GM18502 (cell line): ENCODE measurements around the gene OSBPL9.
"Not testable (repeated sequence)": the region's sequence is repeated elsewhere in the genome, so short reads cannot be mapped to it uniquely, and the experiment has no call there.

Experiments
- ATAC-seq: cut with Tn5 transposase; IDR thresholded peaks from one replicate; pipeline ENCODE4 v1.9.1; 2021; ENCODE audit warnings: mild to moderate bottlenecking; ENCODE audit not compliant: unreplicated experiment, poor library complexity

OSBPL9 gene

DNA sequence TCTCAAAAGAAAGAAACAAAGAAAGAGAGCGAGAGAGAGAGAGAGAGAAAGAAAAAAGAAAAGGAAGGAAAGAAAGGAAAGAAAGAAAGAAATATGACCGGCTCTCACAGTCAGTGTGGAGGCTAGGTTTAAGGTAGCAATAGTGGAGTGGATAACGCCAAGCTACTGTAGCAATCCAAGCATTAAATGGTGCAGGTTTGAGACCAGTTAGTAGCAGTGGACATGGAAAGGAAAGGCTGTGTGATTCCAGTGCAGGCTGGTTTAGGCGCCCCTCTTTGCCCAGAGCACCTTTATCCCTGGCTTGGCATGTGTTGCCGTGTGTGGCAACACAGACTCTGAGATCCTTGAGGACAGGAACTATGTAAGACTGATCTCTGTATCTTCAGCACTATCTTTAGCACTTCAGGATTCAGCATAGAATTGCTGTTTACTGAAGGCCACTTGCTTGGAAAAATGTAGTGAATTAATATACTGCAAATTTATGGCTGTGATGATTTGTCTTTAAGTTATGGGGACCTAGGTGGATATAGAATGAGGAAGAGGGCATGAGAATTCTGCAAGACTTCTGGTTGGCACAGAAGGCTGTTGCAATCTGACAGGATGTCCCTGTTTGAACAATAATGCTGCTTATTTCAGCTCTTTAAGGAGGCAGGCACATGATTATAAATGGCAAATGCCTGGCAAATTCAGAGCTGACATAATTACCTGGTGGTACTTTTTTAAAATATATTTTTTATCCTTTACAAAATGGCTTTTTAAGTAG, 10.8 kb upstream of the OSBPL9 start:
- no peak for ATAC-seq

DNA sequence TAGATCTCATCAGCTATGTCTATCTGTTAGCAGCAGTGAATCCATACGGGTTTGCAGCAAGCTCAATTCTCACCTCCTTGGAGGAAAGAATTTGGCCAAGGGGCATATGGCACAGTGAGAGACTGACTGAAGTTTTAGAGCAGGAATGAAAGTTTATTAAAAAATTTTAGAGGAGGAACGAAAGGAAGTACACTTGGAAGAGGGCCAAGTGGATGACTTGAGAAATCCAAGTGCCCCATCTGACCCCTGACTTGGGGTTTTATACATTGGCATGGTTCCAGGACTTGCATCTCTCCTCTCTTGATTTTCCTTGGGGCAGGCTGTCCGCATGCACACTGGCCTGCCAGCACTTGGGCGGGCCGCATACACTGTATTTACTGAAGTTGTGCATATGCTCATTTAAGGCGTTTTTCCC, 9.2 kb upstream of the OSBPL9 start:
- no peak for ATAC-seq

DNA sequence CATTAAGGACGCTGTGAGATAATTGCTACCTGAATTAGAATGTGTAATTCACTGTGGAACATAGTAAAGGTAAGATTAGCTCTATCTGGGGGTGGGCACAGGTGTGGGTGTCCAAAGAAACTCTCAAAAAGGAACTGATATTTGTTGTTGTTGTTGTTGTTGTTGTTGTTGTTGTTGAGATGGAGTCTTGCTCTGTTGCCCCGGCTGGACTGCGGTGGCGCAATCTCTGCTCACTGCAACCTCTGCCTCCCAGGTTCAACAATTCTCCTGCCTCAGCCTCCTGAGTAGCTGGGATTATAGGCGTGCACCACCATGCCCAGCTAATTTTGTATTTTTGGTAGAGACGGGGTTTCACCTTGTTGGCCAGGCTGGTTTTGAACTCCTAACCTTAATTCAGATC, 6.8 kb upstream of the OSBPL9 start:
- not testable (repeated sequence) for ATAC-seq

DNA sequence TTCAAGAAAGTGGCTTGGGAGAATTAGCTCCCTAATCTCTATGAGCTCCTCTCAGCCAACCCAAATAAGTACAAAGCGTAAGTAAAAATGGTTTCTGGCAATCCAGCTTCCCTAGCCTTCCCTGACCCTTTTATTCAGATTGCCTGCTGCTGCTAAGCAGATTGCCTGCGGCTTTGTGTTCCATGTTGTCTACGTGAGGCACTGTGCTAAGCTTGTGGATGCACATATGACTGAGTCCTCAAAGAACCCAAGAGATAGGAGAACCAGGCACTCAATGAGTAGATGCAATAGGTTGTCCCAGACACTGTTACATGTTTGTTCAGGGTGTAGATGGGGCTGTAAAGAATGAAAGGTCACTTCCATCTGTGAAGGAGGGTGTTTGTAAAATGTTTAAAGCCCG, 6.3 kb upstream of the OSBPL9 start:
- no peak for ATAC-seq

DNA sequence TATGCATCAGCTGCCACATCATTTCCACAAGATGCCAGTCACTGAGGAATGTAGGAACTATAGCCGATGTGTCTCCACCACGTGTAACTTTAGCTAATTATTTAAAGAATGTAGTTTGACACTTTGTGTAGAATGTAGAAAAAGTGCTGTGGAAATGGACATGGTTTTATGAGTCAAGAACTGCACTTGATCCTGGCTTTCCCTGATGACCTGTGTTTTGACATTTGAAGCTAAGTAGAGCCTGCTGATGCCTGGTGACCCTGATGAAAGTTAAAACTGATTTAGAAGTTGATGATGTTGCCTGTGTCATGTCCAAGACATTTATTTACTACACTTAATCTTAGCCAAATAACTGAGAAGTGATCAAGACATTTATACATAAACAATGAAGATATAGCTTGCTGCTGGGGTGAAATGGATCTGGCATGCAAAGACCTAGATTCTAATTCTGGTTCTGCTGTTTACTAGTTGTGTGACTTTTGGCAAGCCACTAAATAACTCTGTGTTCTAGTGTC, 4.4 kb upstream of the OSBPL9 start:
- no peak for ATAC-seq

DNA sequence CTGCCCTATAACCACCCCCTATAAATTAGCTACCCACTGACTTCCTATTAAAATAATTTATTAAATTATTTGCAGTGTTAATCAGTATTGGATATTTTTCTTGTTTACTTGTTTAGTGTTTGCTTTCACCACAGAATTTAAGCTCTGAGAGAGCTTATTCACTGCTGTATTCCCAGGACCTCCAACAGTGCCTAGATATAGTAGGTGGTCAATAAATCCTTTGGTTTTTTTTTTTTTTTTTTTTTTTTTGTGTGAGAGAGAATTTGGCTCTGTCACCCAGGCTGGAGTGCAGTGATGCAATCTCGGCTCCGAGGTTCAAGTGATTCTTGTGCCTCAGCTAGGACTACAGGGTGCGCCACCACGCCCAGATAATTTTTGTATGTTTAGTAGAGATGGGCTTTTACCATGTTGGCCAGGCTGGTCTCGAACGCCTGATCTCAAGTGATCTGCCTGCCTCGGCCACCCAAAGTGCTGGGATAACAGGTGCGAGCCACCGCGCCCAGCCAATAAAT, 1.1 kb upstream of the OSBPL9 start:
- ATAC-seq: no peak

DNA sequence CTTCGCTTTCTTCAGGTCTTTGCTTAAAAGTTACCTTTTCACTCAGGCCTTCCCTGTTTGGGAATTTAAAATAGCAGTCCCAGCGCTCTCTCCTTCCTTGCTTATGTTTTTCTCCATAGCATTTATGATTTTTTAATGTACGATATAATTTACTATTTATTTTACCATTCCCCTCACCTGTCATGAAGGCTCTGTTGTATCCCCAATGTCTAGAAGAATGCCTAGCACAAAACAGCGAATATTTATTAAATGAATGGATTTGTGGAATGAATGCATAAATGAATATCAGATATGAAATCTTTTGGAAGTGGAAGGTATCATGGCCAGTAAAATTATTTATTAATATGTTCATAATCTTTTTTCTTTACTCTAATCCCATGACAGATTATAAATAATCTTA, 402 bp upstream of the OSBPL9 start:
- no peak for ATAC-seq

DNA sequence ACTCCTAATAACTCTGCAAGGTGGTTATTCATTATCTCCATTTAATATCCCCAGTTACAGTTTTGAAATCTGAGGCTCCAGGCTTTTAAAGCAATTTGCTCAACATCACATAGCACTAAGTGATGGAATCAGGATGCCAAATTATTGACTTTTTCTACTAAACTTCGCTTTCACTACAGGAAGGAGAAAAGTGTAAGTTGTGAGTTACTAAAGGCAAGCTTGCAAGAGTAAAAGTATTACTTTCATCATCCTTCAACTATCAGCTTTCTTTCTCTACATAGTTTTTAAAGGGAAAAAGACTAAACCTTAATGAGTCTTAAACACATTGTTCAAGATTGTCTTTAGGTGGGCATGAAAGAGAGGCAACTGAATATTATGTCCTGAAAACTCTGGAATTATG, 1.8 kb downstream of the OSBPL9 start:
- no peak for ATAC-seq

DNA sequence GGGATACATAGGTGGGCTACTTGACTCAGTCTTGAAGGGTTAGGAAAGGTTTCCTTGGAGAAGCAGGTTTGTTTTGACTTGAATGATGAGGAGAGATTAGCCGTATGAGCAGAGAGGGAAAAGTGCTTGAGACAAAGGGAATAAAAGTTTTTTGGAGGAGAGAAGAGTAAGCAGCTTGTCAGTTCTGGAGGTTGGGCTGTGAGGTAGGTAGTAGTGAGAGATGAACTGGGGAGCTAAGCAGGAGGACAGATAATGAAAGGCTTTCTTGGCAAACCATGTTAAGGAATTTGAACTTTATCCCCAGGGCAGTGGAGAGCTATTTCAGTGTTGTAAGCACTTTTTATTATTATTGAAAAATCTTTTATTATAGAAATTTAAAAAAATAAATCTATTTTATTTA, 3.6 kb downstream of the OSBPL9 start:
- ATAC-seq: no peak

DNA sequence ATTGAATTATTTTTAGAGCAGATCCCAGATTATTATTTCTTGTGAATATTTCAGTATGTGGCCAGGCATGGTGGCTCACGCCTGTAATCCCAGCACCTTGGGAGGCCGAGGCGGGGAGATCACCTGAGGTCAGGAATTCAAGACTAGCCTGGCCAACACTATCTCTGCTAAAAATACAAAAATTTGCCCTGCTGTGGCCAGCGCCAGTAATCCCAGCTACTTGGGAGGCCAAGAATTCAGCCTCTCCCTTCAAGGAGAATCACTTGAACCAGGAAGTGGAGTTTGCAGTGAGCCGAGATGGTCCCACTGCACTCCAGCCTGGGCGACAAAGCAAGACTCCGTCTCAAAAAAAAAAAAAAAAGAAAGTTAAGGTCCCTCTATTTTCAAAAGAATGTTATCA, 4.3 kb downstream of the OSBPL9 start:
- no peak for ATAC-seq

DNA sequence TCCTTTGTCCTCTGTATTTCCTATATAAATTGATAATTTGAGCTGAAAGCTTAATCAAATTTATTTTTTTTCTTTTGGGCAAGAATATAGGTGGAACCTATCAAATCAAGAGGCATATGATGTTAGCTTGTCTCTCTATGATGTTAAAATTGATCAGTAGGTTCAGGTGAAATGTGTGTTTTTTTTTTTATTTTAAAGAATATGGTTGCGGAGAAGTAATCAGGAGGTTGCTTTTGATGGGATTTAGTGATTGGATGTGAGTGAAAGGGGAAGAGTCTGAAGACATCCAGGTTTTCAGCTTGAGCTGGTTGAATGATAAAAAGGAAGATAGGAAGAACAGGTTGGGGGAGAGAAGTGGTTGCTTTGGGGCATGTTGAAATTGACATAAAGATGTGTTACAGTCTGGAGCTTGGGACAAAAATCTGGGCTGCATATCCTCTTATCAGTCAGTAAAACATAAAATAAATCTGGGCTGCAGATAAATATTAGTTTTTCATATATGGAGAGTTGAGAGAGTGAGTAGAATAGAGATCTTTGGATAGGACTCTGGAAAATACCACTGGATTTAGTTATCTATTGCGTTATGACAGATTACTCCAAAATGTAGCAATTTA, 5.1 kb downstream of the OSBPL9 start:
- no peak for ATAC-seq

DNA sequence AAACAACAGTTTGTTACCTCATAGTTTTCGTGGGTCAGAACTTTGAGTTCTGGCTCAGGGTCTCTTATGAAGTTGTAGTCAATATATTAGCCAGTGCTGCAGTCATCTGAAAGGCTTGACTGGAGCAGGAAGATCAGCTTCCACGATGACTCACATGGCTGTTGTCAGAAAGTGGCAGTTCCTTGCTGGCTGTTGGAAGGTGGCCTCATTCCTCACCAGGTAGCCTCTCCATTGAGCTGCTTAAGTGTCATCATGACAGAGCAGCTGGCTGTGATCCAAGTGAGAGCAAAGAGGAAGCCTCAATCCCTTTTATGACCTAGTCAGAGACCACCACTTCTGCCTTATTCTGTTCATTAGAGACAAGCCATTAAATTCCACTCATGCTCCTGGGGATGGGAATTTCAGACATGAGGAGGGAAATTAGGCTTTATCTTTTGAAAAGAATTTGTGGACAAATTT, 5.6 kb downstream of the OSBPL9 start:
- no peak for ATAC-seq

DNA sequence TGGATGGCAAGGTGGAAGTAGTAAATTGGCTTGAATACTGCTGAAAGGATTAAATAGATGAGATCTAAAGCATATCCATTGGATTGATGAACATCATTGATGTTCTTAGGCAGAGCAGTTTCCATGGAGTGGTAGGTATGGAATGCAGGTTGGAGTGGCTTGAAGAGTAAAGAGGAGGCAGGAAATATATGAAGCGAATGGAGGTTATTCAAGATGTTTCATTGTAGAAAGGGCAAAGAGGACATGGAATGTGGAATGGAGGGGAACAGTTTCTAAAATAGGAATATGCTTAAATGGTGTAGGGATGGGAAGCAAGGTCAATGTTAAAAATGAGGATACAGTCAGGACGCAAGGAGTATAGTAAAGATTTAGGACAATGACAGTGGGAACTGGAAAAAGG, 6.1 kb downstream of the OSBPL9 start:
- no peak for ATAC-seq

DNA sequence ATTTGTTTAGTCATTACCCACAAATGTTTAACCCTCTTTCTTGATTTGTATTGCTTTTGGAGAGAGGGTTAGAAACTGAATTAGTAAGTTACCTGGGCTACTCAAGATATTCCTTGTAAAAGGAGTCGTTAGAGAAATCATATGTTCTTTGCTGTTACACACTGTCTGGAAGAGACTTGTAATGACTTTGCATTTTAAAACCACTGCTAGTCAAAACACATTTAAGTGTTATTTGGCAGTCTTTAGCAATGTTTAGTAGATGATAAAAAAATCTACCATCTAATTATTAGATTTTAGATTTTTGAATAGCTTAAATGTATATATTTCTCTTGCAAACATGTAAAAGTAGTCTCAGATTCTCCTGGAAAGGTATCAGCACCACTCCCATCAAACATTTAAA, 6.6 kb downstream of the OSBPL9 start:
- ATAC-seq: no peak

DNA sequence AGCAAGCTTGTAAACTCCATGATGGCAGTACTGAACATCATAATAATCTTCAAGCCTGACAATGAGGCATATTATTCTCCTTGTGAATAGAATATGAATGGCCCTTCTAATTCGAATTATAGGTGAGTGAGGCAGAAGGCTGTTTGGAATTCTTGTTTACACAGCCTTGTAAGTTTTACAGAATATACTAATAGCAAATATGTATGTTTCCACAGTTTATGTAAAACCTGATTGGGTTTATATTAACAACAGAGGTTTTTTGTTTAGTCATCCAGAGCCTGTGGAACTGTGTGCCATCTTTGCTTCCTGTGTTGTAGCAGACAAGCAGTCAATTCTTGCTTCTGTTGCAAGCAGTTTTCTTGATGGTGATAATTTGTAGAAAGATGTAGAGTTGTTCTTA, 8.0 kb downstream of the OSBPL9 start:
- no peak for ATAC-seq

DNA sequence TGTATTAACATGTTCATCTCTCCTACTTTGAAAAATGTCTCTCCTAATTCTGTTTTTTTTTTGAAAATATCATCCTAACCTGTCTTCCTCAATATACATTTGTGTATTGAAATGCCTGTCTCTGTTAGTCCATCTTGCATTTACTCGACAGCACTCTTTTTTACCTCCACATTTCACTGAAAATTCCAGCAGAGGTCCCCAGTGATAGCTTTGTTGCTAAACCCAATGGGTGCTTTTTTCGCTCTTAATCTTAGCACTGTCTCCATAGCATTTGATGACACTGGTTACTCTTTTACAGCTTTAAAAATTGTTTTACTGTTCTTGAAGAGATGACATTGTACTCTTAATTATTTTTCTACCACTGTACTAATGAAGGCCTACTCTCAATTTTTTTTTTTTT, 10.8 kb downstream of the OSBPL9 start:
- no peak for ATAC-seq

DNA sequence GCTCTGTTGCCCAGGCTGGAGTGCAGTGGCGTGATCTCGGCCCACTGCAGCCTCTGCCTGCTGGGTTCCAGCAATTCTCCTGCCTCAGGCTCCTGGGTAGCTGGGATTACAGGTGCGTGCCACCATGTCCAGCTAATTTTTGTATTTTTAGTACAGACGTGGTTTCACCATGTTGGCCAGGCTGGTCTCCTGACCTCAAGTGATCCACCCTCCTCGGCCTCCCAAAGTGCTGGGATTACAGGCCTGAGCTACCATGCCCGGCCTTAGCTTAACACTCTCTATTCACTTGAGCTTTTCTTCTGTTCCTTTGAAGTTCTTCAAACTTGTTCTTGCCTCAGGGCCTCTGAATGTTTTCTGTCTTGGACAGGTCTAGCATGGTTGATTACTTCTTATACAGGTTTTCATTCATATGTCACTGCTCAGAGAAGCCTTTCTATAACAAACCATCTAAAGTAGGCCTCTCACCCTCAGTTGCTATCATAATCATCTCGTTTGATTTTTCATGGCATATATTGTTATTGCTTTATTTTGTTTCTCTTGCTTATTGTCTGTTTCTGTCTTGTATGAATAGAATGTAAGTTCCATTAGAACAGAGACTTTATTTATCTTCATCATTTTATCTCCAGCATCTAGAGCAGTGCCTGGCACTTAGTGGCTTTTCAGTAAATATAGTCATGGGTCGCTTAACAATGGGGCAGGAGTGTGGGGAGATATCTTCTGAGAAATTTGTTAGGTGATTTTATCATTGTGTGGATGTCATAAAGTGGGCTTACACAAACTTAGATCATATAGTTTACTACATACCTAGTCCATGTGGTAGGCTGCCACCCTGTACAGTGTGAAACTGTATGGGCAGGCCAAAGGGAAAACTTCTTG, 12.1 kb downstream of the OSBPL9 start:
- no peak for ATAC-seq

DNA sequence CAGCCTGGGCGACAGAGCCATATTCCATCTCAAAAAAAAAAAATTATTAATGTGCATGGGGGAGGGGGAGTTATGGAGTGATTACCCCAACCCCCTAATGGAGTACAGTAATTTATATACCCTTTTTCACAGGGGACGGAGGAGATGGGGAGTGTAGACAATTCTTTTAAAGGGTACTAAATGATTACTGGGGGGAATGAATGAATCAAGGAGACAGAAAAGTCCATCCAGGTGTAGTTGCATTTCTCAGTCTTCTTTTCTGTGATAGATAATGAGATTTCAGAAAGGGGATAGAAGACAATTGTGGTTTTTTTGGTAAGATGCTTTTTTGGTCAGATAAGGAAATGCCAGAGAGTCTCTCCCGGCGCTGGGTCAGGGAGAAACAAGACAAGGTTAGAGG, 13.0 kb downstream of the OSBPL9 start:
- ATAC-seq: no peak

DNA sequence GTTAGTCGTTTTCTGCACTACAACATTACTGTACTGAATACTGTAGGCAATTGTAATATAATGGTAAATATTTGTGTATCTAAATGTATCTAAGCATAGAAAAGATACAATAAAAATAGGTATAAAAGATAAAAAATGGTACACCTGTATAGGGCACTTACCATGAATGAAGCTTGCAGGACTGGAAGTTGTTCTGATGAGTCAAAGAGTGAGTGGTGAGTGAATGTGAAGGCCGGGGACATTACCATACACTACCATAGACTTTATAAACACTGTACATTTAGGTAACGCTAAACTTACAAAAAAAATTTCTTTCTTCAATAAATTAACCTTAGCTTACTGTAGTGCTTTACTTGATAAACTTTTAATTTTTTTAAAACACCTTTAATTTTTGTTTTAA, 13.5 kb downstream of the OSBPL9 start:
- ATAC-seq: no peak

DNA sequence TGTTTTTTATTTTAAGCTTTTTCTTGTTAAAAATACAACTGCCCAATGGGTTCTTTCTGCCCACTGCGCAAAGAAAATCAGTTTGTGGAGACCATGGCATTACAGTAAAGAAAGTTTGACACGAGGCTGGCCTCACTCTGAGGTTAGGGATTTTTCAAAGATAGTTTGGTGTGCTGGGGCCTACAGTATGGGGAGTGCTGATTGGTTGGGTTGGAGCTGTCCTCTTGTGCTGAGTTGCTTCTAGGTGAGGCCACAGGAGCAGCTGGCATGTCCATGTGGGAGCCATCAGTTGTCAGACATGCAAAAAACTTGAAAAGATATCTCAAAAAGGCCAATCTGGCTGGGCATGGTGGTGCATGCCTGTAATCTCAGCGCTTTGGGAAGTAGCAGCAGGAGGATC, 14.0 kb downstream of the OSBPL9 start:
- ATAC-seq: no peak

DNA sequence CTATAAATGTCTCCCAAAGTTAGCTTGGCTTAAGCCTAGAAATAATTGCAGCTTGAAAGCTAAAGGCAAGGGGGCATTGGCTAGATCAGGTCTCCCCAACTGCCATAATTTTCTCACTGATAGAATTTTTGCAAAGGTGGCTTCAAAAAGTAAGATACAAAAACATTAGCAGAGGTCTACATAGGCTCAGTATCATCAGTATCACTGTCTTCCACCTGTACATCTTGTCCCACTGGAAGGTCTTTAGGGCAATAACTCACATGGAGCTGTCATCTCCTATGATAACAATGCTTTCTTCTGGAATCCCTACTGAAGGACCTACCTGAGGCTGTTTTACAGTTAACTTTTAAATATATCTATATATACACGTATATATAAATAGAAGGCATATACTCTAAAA, 14.9 kb downstream of the OSBPL9 start:
- no peak for ATAC-seq
